ENCODE measurements around the gene CCDC6.

DNA sequence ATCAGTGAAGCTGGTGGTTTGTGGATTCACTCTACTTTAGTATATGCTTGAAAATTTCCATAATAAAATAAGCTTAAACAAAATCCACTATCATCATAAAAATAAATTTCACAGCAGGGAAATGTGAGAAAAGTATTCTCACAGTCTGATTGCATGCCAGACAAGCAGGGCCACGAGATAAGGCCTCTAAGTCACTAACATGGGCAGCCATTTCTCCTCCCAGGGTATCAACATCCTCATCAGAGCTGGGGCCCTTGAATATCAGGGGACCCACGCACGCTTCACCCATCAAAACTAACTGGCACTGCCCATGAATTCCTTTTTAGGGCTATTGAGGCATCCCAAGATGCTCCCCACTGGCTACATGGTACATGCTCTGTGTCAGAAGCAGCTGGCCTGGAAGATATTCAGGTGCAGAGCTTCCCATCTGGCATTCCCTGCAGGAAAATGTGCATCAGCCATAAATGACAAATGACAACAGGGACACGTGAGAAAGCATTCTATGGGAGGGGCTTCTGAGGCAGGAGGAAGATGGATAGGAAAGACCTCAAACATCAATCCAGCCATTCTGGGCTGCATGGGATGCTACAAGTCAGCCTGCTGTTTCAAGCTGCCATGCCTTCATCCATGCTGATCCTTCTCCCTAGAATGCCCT is 17.4 kb downstream of the CCDC6 start:
- TF ChIP-seq, protein P1, sequence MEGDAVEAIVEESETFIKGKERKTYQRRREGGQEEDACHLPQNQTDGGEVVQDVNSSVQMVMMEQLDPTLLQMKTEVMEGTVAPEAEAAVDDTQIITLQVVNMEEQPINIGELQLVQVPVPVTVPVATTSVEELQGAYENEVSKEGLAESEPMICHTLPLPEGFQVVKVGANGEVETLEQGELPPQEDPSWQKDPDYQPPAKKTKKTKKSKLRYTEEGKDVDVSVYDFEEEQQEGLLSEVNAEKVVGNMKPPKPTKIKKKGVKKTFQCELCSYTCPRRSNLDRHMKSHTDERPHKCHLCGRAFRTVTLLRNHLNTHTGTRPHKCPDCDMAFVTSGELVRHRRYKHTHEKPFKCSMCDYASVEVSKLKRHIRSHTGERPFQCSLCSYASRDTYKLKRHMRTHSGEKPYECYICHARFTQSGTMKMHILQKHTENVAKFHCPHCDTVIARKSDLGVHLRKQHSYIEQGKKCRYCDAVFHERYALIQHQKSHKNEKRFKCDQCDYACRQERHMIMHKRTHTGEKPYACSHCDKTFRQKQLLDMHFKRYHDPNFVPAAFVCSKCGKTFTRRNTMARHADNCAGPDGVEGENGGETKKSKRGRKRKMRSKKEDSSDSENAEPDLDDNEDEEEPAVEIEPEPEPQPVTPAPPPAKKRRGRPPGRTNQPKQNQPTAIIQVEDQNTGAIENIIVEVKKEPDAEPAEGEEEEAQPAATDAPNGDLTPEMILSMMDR (conservative IDR thresholded peaks at IDR 0.05; ENCODE audit: low read length) = no peak
- no peak for TF ChIP-seq EZH2phosphoT487 (IDR thresholded peaks at IDR 0.05; ENCODE audit: borderline replicate concordance, low read depth, low read length)

All from OCI-LY7 (cell line).